Measurements from ENCODE around the gene REPS1.

Gene REPS1

DNA sequence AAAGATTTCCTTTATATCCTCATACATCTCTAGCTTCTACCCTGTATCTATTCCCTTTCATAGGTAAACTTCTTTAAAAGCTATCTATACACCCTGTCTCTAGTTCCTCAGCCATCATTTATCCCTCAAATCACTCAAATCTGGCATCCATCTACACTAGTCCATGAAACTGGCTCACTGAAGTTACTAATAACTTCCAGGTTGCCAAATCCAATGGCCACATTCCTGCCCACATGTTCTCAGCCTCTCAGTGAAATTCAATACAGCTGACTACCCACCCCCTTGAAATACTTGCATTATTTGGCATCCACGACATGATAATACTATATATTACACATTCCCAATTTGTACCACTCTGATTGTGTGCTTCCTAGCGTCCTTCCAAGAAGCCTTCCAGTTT, 8.7 kb downstream of the REPS1 start:
- DNase-seq (ENCODE audit: insufficient read length) = no peak
- FAIRE-seq = no peak
- TF ChIP-seq TAF1 (IDR thresholded peaks at IDR 0.05; ENCODE audit: borderline replicate concordance, low read depth, low read length) (no peak), POLR2AphosphoS5 (IDR thresholded peaks at IDR 0.05; ENCODE audit: low read depth, low read length) (no peak)

DNA sequence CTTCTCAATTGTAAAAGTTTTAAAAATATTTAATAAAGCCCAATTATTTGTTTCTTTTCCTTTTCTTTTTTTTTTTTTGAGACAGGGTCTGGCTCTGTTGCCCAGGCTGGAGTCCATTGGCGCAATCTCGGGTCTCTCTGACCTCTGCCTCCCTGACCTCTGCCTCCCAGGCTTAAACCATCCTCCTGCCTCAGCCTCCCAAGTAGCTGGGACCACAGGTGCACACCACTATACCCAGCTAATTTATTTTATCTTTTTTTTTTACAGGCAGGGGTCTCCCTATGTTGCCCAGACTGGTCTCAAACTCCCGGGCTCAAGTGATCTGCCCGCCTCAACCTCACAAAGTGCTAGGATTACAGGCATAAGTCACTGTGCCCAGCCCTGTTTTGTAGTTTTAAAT, 9.8 kb downstream of the REPS1 start:
- no peak for TF ChIP-seq POLR2AphosphoS5 (IDR thresholded peaks at IDR 0.05; ENCODE audit: low read depth, low read length)
- no peak for TF ChIP-seq POLR2A (IDR thresholded peaks at IDR 0.05; ENCODE audit: low read depth, low read length)
- no peak for TF ChIP-seq TAF1 (IDR thresholded peaks at IDR 0.05; ENCODE audit: borderline replicate concordance, low read depth, low read length)
- DNase-seq (ENCODE audit: insufficient read length) (no peak), FAIRE-seq (no peak)

DNA sequence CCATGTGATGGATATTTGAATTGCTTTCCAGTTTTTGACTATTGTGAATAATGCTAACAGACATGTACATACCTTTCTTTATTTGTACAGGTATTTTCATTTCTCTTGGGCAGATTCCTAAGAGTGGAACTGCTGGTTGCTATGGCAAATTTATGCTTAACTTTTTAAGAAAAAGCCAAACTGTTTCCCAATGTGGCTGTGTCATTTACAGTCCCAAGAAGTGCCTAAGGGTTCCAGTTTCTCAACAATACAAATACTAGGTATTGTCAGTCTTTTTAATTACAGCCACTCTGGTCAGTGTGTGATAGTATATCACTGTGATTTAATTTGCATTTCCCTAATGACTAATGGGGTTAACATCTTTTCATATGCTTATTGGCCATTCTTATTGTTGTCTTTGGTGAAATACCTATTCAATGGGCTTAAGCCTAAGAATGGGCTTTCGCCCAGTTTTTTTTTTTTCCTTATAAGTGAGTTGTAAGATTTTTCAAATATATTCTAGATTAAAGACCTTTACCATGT, 10.3 kb downstream of the REPS1 start:
- TF ChIP-seq TAF1 (IDR thresholded peaks at IDR 0.05; ENCODE audit: borderline replicate concordance, low read depth, low read length) (no peak), POLR2A (IDR thresholded peaks at IDR 0.05; ENCODE audit: low read depth, low read length) (no peak), POLR2AphosphoS5 (IDR thresholded peaks at IDR 0.05; ENCODE audit: low read depth, low read length) (no peak)
- DNase-seq (ENCODE audit: insufficient read length) (no peak), FAIRE-seq (no peak)

DNA sequence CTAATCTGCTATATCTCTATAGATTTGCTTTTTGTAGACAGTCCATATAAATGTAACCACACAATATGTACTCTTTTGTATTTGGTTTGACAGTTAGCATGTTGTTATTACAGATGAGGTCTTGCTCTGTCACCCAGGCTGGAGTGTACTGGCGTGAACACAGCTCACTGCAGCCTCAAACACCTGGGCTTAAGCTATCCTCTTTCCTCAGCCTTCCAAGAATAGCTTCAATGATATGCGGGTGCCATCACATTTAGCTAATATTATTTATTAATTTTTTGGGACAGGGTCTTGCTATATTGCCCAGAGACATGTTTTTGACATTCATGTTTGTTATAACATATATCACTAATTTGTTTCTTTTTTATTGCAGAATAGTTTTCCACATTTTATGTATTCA, 10.8 kb downstream of the REPS1 start:
- no peak for TF ChIP-seq TAF1 (IDR thresholded peaks at IDR 0.05; ENCODE audit: borderline replicate concordance, low read depth, low read length)
- TF ChIP-seq POLR2AphosphoS5 (IDR thresholded peaks at IDR 0.05; ENCODE audit: low read depth, low read length) = no peak
- no peak for TF ChIP-seq POLR2A (IDR thresholded peaks at IDR 0.05; ENCODE audit: low read depth, low read length)
- no peak for FAIRE-seq
- no peak for DNase-seq (ENCODE audit: insufficient read length)

DNA sequence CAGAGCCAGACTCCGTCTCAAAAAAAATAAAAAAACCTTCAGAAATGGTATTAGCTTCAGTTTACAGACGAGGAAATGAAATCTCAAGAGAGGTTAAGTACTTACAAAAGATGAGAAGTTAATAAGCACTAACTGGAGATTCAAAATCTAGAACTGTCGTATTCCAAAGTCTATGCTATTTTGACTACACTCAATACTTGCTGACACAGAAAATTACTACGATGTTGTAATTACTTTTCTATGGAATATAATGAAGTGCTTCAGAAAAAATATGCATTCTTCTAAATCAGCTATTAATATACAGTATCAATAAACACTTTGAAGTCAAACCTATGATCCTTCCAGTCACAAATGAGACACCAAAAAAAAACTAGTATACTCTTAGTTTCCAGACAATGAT, 12.2 kb downstream of the REPS1 start:
- FAIRE-seq (no peak), DNase-seq (ENCODE audit: insufficient read length) (no peak)
- TF ChIP-seq POLR2AphosphoS5 (IDR thresholded peaks at IDR 0.05; ENCODE audit: low read depth, low read length) = no peak
- TF ChIP-seq POLR2A (IDR thresholded peaks at IDR 0.05; ENCODE audit: low read depth, low read length) = no peak
- no peak for TF ChIP-seq TAF1 (IDR thresholded peaks at IDR 0.05; ENCODE audit: borderline replicate concordance, low read depth, low read length)

DNA sequence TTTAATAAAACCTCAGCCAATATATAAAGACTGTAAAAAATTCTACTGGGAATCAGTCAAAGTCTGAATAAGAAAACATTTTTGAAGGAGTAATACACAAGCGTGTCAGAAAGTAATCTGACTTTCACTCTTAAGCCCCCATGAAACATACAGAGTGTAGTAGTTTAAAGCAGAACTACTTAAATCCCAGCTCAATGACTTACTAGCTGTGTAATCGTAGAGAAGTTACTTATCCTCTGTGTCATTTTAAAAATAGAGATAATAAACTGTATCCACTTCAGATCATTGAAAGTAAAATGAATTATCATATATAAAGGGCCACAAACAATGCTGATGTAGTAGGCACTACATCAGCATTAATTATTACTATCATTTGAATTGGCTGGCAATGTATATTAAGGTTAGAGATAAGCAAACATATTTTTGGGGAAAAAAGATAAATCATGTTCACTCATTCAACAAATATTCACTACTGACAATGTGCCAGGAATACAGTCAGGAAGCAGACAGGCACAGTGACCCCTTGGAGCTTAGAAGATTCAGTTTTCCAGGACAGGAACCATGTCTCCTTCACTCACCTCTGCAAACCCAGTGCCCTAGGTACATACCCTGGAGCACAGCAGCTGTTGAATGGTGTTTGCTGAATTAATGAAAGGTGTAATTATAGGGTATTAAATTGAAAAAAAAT, 14.4 kb downstream of the REPS1 start:
- TF ChIP-seq POLR2AphosphoS5 (IDR thresholded peaks at IDR 0.05; ENCODE audit: low read depth, low read length) = no peak
- no peak for TF ChIP-seq TAF1 (IDR thresholded peaks at IDR 0.05; ENCODE audit: borderline replicate concordance, low read depth, low read length)
- no peak for FAIRE-seq
- no peak for DNase-seq (ENCODE audit: insufficient read length)

DNA sequence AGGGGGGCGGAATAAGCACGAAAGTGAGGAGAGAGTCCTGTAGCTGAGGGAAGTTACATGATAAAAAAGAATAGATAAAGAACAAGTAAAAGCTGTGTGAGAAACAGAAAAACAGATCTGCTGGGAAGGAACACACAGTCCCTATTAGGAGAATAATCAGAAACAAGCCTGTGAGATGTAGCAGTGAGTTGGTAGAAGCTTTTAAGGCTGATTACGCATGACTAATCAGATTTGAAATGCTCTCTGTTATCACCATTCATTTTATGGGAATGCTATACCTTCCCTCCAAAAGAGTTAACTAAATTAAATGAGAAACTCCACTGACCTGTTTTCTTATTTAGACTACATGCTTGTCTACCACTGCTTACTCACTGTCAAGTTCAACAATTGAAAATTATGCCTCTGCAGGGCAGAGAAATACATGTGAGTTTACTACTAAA, 15.8 kb downstream of the REPS1 start:
- DNase-seq (ENCODE audit: insufficient read length) (no peak), FAIRE-seq (no peak)
- no peak for TF ChIP-seq POLR2A (IDR thresholded peaks at IDR 0.05; ENCODE audit: low read depth, low read length)

DNA sequence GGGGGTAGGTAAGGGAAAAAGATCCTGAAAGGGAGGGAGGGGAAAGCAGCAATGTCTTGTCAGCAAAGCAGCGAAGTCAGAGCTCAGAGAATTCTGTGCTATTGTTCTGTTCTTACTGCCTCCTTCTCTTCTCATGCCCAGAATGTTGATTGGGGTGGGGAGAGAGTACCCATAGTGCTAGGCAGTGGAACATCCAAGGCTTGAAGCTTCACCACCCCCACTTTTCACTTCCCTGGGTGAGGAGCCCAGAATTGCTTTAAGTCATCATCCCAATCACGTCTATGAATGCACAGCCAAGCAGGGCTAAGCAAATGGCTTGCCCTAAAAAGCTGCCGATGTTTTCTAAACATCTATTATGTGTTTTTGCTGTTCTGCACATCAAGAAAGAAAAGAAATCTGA, 16.5 kb downstream of the REPS1 start:
- FAIRE-seq (no peak), DNase-seq (ENCODE audit: insufficient read length) (no peak)
- TF ChIP-seq POLR2A (IDR thresholded peaks at IDR 0.05; ENCODE audit: low read depth, low read length) (no peak), TAF1 (IDR thresholded peaks at IDR 0.05; ENCODE audit: borderline replicate concordance, low read depth, low read length) (no peak), POLR2AphosphoS5 (IDR thresholded peaks at IDR 0.05; ENCODE audit: low read depth, low read length) (no peak)

DNA sequence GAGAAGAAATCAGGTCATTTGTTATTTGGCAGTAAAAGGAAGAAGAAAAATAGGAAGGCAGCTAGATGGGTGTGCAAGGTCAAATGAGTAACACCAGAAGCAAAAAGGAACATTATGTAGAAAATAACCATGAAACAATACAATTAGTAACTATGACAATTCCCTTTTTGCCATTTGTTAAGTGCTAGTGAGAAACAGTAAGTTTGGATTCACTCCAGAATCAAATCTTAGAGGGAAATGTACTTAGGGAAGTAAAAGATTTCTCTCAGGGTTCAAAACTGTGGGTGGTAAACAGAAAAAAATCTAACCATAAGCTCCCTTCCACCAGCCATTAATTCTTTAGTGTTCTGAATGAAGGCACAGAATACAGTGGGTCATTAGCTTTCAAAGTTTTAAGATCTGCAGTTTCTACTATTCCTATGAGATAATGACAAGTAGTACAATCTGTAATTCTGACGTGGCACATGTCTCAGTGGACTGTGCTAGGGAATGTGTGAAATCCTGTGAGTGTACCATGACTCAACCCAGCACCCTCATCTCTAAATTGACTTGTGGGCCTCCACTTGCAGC, 17.1 kb downstream of the REPS1 start:
- DNase-seq (ENCODE audit: insufficient read length) (no peak), FAIRE-seq (no peak)
- TF ChIP-seq TAF1 (IDR thresholded peaks at IDR 0.05; ENCODE audit: borderline replicate concordance, low read depth, low read length) (no peak), POLR2AphosphoS5 (IDR thresholded peaks at IDR 0.05; ENCODE audit: low read depth, low read length) (no peak), POLR2A (IDR thresholded peaks at IDR 0.05; ENCODE audit: low read depth, low read length) (no peak)

DNA sequence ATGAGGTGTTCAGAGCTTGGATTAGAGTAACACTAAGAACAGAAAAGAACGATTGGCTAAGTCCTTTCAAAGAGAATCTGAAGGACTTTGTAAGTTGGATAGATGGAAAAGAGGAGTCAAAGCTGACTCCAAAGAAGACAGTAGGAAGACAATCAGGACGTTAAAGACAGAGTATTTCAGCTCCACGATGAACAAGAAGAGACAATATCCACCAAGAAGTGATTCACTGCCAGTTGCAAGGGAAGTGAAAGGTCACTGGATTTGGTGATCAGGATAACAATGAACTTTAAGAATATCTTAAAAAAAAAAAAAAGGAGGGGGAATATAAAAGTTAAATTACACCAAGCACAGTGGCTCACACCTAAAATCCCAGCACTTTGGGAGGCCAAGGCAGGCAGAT, 17.9 kb downstream of the REPS1 start:
- FAIRE-seq (no peak), DNase-seq (ENCODE audit: insufficient read length) (no peak)
- TF ChIP-seq POLR2AphosphoS5 (IDR thresholded peaks at IDR 0.05; ENCODE audit: low read depth, low read length) = no peak

DNA sequence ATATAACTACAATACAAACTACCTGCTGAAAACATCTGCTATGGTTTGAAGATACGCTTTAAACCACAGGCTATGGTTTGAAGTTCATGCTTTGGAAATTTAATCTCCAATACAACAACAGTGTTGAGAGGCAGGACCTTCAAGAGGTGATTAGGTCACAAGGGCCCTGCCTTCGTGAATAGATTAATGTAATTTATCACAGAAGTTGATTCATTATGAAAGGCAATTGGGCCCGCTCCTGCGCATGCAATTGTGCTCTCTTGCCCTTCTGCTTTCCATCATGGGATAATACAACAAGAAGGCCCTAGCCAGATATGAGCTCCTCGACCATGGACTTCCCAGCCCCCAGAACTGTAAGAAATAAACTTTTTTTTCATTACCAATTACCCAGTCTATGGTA, 21.2 kb downstream of the REPS1 start:
- no peak for TF ChIP-seq POLR2AphosphoS5 (IDR thresholded peaks at IDR 0.05; ENCODE audit: low read depth, low read length)
- TF ChIP-seq TAF1 (IDR thresholded peaks at IDR 0.05; ENCODE audit: borderline replicate concordance, low read depth, low read length) = no peak
- no peak for TF ChIP-seq POLR2A (IDR thresholded peaks at IDR 0.05; ENCODE audit: low read depth, low read length)
- DNase-seq (ENCODE audit: insufficient read length) = no peak
- no peak for FAIRE-seq

DNA sequence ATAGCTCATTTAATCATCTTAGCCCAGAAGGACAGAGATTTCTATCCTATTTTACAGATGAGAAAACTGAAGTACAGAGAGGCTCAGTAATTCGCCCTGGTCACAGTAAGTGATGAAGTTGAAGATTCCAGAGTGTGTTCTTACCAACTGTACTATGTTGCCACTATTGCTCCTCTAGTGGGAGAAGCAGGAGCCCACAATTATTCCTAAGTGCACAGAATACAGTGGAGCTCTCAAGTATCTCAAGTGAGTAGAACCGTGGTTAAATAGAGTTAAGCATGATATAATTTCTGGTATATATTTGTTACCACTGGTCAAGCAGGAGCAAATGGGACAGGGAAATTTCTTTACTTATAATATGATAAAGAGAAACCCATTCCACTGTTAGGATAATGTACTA, 22.1 kb downstream of the REPS1 start:
- no peak for DNase-seq (ENCODE audit: insufficient read length)
- FAIRE-seq = no peak
- no peak for TF ChIP-seq POLR2A (IDR thresholded peaks at IDR 0.05; ENCODE audit: low read depth, low read length)
- no peak for TF ChIP-seq TAF1 (IDR thresholded peaks at IDR 0.05; ENCODE audit: borderline replicate concordance, low read depth, low read length)
- TF ChIP-seq POLR2AphosphoS5 (IDR thresholded peaks at IDR 0.05; ENCODE audit: low read depth, low read length) = no peak
